HG02973 (cell line): ENCODE measurements around the gene BIN1.
"Not testable (repeated sequence)": the region's sequence is repeated elsewhere in the genome, so short reads cannot be mapped to it uniquely, and the experiment has no call there.

Source experiments
- ATAC-seq: cut with Tn5 transposase; IDR thresholded peaks from one replicate; pipeline ENCODE4 v1.9.1; 2021; ENCODE audit warnings: moderate library complexity; ENCODE audit not compliant: unreplicated experiment

BIN1 gene

DNA sequence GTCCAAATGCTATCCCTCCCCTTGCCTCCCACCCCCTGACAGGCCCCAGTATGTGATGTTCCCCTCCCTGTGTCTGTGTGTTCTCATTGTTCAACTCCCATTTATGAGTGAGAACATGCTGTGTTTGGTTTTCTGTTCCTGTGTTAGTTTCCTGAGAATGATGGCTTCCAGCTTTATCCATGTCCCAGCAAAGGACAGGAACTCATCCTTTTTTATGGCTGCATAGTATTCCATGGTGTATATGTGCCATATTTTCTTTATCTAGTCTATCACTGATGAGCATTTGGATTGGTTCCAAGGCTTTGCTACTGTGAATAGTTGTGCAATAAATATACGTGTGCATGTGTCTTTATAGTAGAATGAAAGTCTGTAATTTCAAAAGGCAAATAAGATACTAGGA is 78.2 kb downstream of the BIN1 start:
- ATAC-seq = not testable (repeated sequence)

- no peak for ATAC-seq
Measured at GRCh38 chr2:127027715-127028114, 79.2 kb downstream of the BIN1 start.

DNA sequence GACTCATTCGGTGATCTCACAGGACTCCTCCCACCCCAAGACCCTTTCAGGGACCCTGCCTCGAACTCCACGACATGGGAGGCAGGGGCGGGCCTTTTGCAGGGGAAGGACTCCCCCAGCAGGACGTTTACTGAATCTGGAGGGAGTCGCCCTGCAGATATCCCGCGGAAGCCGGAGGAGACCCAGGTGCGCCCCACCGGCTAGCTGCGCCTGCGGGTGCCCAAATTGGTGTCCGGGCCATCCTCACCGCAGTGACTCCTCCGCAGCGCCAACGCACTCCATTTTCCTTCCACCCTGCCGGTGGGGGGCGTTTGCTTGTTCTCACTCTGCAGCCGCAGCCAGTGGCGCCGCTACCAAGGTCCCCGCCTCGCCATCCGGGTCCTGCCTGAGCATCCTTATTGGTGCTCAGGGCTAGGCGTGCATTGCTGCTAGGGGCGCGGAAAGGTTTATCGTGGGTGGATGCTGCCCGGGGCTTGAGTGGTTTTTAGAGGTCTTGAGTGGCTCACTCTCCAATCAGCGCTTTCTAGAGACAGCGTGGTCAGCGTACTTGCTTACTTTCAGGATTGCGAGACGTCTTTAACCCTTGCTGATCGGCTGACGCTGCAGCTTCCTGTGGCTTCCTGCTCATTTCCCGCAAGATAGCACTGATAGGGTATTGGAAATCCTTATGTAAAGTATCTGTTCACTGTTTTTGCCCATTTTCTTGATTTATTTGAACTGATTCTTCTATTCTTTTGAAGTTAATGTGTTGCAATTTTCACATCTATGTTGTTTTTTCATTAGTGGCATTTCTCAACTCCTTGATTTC is 81.4 kb downstream of the BIN1 start:
- peak; percentile 94 for ATAC-seq

DNA sequence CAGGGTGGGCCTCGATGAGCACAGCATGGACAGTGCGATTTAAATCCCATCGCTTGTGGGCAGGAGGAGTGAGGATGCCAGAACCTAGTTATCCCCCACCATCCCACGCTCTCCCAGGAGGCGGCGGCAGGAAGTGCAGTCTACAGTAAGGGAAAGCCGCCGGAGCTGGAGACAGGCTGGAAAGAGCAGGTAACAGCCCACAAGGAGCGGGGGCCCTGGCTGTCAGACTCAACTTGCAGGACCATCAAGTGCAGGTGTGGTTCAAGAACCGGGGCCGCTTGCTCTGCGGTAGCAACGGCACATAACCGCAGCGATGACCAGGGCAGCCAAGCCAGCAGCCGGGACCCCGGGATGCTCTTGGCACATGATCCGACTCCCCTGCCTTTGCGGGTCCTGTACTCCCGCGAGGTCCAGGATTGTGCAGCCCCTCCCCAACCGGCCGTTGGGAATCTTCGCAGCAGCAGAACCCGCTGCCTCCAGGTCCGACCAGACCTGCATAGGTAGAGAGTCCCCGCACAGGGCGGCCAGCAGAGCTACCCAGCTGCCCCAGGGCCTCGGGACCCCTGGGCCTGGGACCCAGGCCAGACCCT is 82.1 kb downstream of the BIN1 start:
- ATAC-seq = no peak

GRCh38 chr2:127023504-127023903 is 83.5 kb downstream of the BIN1 start:
- ATAC-seq = no peak

DNA sequence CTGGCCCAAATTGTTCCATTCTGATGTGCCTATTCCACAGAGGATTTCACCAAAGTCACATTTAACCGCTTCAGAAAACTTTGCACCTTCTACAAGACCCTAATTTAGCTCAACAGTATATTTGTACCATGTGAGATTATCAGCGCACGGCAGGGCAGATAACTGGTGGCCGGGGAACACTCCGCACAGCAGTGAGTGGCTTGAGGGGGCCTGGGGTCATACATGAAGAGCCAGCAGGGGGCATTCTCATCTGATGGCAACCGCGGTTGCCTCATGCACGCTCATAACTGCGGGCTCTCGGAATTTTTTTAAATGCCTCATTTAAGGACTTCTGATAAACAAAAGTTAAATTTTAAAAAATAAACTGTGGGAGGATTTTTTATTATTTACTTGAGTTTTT is 84.1 kb downstream of the BIN1 start:
- no peak for ATAC-seq

DNA sequence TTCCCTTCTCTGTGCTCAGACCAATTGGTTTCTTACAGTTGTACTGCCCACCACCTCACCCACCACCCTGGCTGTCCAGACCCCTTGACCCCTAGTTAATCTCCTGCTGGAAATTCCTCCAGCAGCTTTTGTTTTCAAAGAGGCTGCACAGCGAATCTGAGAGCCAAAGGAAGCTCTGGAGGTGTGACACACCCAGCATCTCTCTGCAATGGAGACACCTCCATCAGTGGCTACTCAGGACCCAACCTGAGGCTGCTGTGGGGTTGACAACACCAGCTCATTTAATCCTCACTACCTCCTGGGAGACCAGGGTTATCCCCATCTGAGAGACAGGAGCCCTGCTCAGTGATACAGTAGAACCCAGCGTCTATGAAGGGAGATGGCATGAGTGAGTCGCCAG is 86.4 kb downstream of the BIN1 start:
- no peak for ATAC-seq

GRCh38 chr2:127017548-127017947 is 89.4 kb downstream of the BIN1 start:
- no peak for ATAC-seq

- ATAC-seq = no peak
Measured at GRCh38 chr2:127016329-127016728, 90.6 kb downstream of the BIN1 start.

- ATAC-seq = no peak
Measured at GRCh38 chr2:127015106-127015910, 91.6 kb downstream of the BIN1 start.

- ATAC-seq = no peak
Measured at GRCh38 chr2:127014630-127015029, 92.3 kb downstream of the BIN1 start.

- ATAC-seq = no peak
Measured at GRCh38 chr2:127014224-127014623, 92.7 kb downstream of the BIN1 start.

- ATAC-seq = no peak
Measured at GRCh38 chr2:127012868-127013267, 94.1 kb downstream of the BIN1 start.

- no peak for ATAC-seq
Measured at GRCh38 chr2:127012215-127012614, 94.7 kb downstream of the BIN1 start.

DNA sequence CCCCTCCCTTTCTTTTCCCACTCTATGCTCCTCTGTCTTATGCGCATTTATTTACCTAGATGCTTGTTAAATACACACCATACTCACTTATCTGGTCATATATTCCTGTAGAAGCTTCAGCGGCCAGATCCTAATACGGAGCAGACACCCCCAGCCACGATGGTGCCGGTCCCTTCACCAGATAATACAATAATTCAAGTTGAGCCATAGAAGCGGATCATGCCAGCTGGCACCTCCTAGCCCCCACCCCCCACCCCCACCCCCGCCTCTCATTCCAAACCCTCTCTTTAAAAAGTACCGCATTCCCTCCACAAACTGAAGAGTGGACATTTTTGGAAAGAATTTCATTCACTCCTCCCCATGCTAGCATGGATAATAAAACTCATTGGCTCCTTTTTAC is 95.2 kb downstream of the BIN1 start:
- ATAC-seq = no peak

- ATAC-seq = no peak
Measured at GRCh38 chr2:127011231-127011661, 95.7 kb downstream of the BIN1 start.

DNA sequence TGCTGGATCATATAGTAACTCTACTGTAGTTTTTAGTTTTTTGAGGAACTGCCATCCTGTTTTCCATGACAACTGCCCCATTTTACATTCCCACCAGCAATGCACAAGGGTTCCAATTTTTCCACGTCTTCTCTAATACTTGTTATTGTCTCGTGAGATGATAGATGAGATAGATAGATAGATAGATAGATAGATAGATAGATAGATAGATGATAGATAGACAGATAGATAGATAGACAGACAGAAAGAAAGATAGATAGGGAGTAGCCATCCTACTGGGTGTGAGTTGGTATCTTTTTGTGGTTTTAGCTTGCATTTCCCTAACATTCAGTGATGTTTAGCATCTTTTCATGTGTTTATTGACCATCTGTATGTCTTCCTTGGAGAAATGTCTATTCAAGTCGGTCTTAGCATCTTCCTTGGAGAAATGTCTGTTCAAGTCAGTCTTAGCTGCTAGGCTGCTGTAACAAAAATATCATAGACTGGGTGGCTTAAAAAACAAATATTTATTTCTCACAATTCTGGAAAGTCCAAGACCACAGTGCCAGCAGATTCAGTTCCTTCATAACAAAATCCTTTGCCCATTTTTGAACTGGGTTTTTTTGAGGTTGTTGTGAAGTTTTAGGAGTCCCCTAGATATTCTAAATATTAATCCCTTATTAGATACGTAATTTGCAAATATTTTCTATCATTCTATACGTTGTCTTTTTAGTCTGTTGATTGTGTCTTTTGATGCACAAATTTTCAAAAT is 98.5 kb downstream of the BIN1 start:
- ATAC-seq = no peak

GRCh38 chr2:127007652-127008051 is 99.3 kb downstream of the BIN1 start:
- no peak for ATAC-seq

GRCh38 chr2:127006962-127007361 is 100.0 kb downstream of the BIN1 start:
- no peak for ATAC-seq

DNA sequence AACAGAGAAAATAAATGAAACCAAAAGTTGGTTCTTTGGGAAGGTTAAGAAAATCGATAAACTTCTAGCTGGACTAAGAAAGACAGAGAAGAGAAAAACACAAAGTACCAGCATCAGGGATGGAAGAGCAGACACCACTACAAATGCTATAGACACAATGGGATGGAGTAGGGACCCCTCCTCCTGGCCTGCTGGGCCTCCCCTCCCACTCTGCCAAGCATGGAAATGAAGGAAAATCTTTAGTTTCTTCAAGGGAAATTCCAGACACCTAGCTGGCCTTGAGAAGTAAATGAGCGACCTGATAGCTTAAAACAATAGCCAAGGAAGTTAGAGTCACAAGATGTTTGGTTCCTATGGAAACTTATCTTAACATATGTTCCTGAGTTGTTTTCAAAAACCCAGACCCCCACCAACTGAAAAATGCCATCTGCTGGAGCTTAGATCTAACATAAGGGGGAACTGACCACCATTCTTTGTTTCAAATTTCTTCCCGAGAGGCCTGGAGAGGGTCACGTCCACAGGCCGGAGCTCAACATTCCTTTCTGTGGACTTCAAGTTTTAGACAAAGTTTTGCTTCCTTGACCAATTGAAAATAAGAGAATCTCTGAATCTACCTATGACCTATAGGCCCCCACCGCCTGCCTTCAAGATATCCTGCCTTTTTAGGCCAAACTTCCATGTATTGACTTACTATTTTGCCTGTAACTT is 101.9 kb downstream of the BIN1 start:
- no peak for ATAC-seq
